Keratinocyte (primary cell): ENCODE results near the gene MAP1LC3B. TPM values are rescaled to one million over a fixed set of nuclear protein-coding genes. Genes with fewer than 3 reads are reported as not detected.

Experiments
- DNase-seq: peaks from one replicate; pipeline ENCODE4 v3.0.0-alpha.2; 2011; ENCODE audit warnings: low read depth, missing footprints, low spot score
- FAIRE-seq: peaks from 2 replicates; lab custom pipeline; 2011; peaks lifted over from hg19 to GRCh38; lab: Jason Lieb, UNC
- H2AFZ ChIP-seq: 2 replicates; pipeline ENCODE4 v1.6.0; 2012; ENCODE audit warnings: low read length, control low read depth, inconsistent platforms; ENCODE audit not compliant: control insufficient read depth
- H3K27ac ChIP-seq: 2 replicates; pipeline ENCODE4 v1.5.1; 2011; ENCODE audit warnings: low read length; ENCODE audit not compliant: control insufficient read depth, insufficient read depth
- H3K27me3 ChIP-seq: 3 replicates; pipeline ENCODE4 v1.6.0; 2011; ENCODE audit warnings: low read length; ENCODE audit not compliant: control insufficient read depth, insufficient read depth; ENCODE audit errors: extremely low read depth
- H3K36me3 ChIP-seq, 2 experiments: 2 replicates in 1 of 2; 3 replicates in 1 of 2; pipeline ENCODE4 v1.5.1; 2011; ENCODE audit warnings: low read length in 2 of 2, mild to moderate bottlenecking in 1 of 2; ENCODE audit not compliant: control insufficient read depth in 2 of 2, insufficient read depth in 2 of 2; ENCODE audit errors: extremely low read depth in 1 of 2
- H3K4me1 ChIP-seq: 3 replicates; pipeline ENCODE4 v1.5.1; 2011; ENCODE audit warnings: low read length; ENCODE audit not compliant: control insufficient read depth, insufficient read depth; ENCODE audit errors: extremely low read depth
- H3K4me2 ChIP-seq: 3 replicates; pipeline ENCODE4 v1.6.0; 2011; ENCODE audit warnings: low read depth, low read length; ENCODE audit not compliant: control insufficient read depth, insufficient read depth; ENCODE audit errors: extremely low read depth
- H3K4me3 ChIP-seq, 3 experiments: fragments of 200-600 bp in 1 of 3; sonication (generic) in 1 of 3; 2 replicates in 2 of 3; 3 replicates in 1 of 3; pipeline ENCODE4 v1.5.1; 2011 to 2016; ENCODE audit warnings: low read length in 3 of 3, mild to moderate bottlenecking in 3 of 3, control low read depth in 2 of 3, inconsistent platforms in 1 of 3, low read depth in 1 of 3, mixed read lengths in 1 of 3, mixed run types in 1 of 3, moderate library complexity in 1 of 3; ENCODE audit not compliant: control insufficient read depth in 2 of 3, insufficient read depth in 2 of 3; ENCODE audit errors: extremely low read depth in 1 of 3
- H3K79me2 ChIP-seq: 2 replicates; pipeline ENCODE4 v1.6.0; 2012; ENCODE audit warnings: low read length; ENCODE audit not compliant: control insufficient read depth, insufficient read depth
- H3K9ac ChIP-seq: 3 replicates; pipeline ENCODE4 v1.6.0; 2011; ENCODE audit warnings: low read length; ENCODE audit not compliant: control insufficient read depth, insufficient read depth; ENCODE audit errors: extremely low read depth
- H3K9me1 ChIP-seq: 3 replicates; pipeline ENCODE4 v1.6.0; 2011; ENCODE audit warnings: low read length; ENCODE audit not compliant: control insufficient read depth, insufficient read depth; ENCODE audit errors: extremely low read depth
- H3K9me3 ChIP-seq: 2 replicates; pipeline ENCODE4 v1.5.1; 2012; ENCODE audit warnings: low read depth, low read length; ENCODE audit not compliant: control insufficient read depth
- H4K20me1 ChIP-seq: 3 replicates; pipeline ENCODE4 v1.6.0; 2011; ENCODE audit warnings: low read length; ENCODE audit not compliant: control insufficient read depth, insufficient read depth; ENCODE audit errors: extremely low read depth
- CTCF ChIP-seq, 3 experiments: IDR thresholded peaks in 1 of 3; conservative IDR thresholded peaks in 1 of 3; optimal IDR thresholded peaks in 1 of 3; 2 replicates in 2 of 3; 3 replicates in 1 of 3; pipeline versions ENCODE3 to v1.5.1; 2011; ENCODE audit warnings: low read length in 3 of 3, mild to moderate bottlenecking in 3 of 3, moderate library complexity in 2 of 3, control low read depth in 1 of 3, inconsistent platforms in 1 of 3; ENCODE audit not compliant: insufficient read depth in 2 of 3; ENCODE audit errors: extremely low read depth in 1 of 3
- EZH2 ChIP-seq: IDR thresholded peaks from one replicate; pipeline ENCODE4 v1.6.1; 2012; ENCODE audit warnings: inconsistent platforms, mild to moderate bottlenecking, low read length, moderate library complexity
- dilution Hi-C: fragments of 300-500 bp; cut with MboI; formaldehyde crosslinking; loops from one replicate; pipeline ENCODE4 v1.7.0; 2020; ENCODE audit warnings: low sequenced_read_pairs; ENCODE audit not compliant: extremely low pct_ligation_motif_present
- polyA plus RNA-seq, 5 experiments: library from polyadenylated mRNA; depleted of rRNA in 3 of 5; stranded (reverse) in 3 of 5; stranded (forward) in 1 of 5; unstranded in 1 of 5; fragments of >200 nt; gene quantifications; 1 replicate in 1 of 5; 2 replicates in 3 of 5; 3 replicates in 1 of 5; pipeline versions ENCODE4 v1.2.1 to v1.2.3, GENCODE V29; 2011 to 2012; ENCODE audit warnings: missing spikeins in 2 of 5, low read depth in 1 of 5, low replicate concordance in 1 of 5

MAP1LC3B gene
- polyA plus RNA-seq, 1 donor (not counting 4 experiments of a cell fraction or from before 2014, with no cell fraction given) = 50.3 TPM

DNA sequence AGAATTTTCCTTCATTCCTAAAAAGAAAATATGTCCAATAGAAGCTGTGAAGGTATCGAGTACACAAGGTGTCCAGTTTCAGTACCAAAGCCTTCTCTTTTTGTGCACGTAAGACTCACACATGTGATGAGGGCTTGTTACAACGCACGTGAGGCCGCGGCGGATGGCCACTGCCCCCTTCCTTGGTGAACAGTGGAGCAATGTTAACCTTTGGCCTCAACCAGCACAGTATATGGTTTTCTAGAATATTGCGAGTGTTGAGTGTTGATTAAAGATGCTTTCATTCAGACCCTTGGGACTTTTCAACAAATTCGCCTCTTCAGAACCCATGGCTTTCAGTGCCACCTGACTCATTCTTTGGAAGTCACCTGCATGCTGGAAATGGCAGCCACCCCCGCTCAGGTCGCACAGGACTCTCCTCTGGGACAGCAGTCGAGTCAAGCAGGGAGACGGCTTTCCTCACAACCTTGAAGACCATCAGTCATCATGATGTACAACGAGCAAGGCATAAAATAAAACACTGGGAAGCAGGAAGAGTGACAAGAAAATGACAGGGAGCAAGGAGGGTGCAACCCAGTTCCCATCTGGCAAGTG is 14.5 kb downstream of the MAP1LC3B start:
- no peak overlapping the region for H3K4me3 ChIP-seq
- no peak overlapping the region for H3K9ac ChIP-seq
- TF ChIP-seq EZH2 = no peak
- TF ChIP-seq CTCF (optimal IDR thresholded peaks at IDR 0.05 in 1 of 3, IDR thresholded peaks at IDR 0.05 in 1 of 3, conservative IDR thresholded peaks at IDR 0.05 in 1 of 3; ENCODE audit: extremely low read depth in 1 of 3, insufficient read depth in 2 of 3, low read length in 3 of 3) = no peak
- no peaks in the 10 kb centered on the region for H3K4me1 ChIP-seq
- H3K4me2 ChIP-seq = no peak overlapping the region
- no peaks in the 10 kb centered on the region for H4K20me1 ChIP-seq
- FAIRE-seq (no peak), DNase-seq (no peak)
- dilution Hi-C loops = no loop called here
- no peak overlapping the region for H2AFZ ChIP-seq
- H3K27ac ChIP-seq = no peak overlapping the region
- H3K9me1 ChIP-seq = no peaks in the 10 kb centered on the region
- H3K36me3 ChIP-seq = peaks cover 17 to 22% of the 10 kb centered on the region in 2 experiments
- no peaks in the 10 kb centered on the region for H3K27me3 ChIP-seq
- H3K79me2 ChIP-seq = no peaks in the 10 kb centered on the region
- H3K9me3 ChIP-seq = no peaks in the 10 kb centered on the region

DNA sequence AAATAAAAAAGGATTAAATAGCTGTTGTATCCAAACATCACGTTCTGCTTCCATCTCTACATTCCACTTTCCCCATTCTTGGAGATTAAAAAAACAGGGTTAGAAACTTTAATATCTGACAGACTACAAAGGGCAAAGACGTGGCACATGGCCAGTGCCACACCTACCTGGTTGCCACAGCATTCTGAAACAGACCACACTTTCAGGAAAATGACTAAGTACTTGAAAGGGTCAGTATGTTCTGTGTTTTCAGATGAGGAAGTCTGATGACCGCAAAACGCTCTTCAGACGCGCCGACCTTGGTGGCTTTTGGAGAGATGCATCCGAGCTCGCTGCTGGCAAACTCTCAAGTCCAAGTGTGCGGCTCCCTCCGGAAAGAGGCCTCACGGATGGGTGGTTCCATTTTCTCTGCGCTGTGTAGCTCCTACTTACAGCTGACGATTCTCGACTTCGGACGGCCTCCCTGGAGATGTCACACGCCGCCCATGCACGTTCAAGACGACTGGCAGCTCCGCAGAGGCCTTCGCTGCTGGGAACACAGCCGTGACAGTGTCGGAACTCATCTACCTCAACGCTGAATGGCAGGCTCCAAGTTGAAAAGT is 15.5 kb downstream of the MAP1LC3B start:
- Histone ChIP-seq H3K27me3 (no peaks in the 10 kb centered on the region), H3K9ac (no peak overlapping the region), H3K36me3 (peaks cover 21 to 22% of the 10 kb centered on the region in 2 experiments), H3K4me2 (no peak overlapping the region), H3K27ac (no peak overlapping the region), H3K4me3 (no peak overlapping the region), H3K4me1 (no peaks in the 10 kb centered on the region), H2AFZ (no peak overlapping the region), H3K9me3 (no peaks in the 10 kb centered on the region), H4K20me1 (no peaks in the 10 kb centered on the region), H3K79me2 (no peaks in the 10 kb centered on the region), H3K9me1 (no peaks in the 10 kb centered on the region)
- no peak for DNase-seq
- TF ChIP-seq CTCF (optimal IDR thresholded peaks at IDR 0.05 in 1 of 3, IDR thresholded peaks at IDR 0.05 in 1 of 3, conservative IDR thresholded peaks at IDR 0.05 in 1 of 3; ENCODE audit: extremely low read depth in 1 of 3, insufficient read depth in 2 of 3, low read length in 3 of 3) (no peak), EZH2 (no peak)
- dilution Hi-C loops = no loop called here
- FAIRE-seq = no peak
